Activated CD4-positive, alpha-beta T cell treated with anti-CD3 and anti-CD28 coated beads for 36 hours (primary cell): ENCODE data around the gene TEX264. TPM values are rescaled to one million over a fixed set of nuclear protein-coding genes. Genes with fewer than 3 reads are reported as not detected.

Experiments used
- ATAC-seq: fragments of 200-7000 bp; cut with Tn5 transposase; one replicate; pipeline ENCODE4 v1.10.0; 2021; ENCODE audit warnings: mild to moderate bottlenecking, moderate library complexity
- CTCF ChIA-PET: fragments of 350-600 bp; sonication (Branson Sonifier 250); formaldehyde crosslinking; loops from one replicate; lab custom pipeline; 2021; ENCODE audit warnings: antibody characterized with exemption; lab: Charles Lee
- POLR2A ChIA-PET: fragments of 350-600 bp; sonication (Branson Sonifier 250); formaldehyde crosslinking; loops from one replicate; lab custom pipeline; 2021; ENCODE audit warnings: antibody characterized with exemption, inconsistent platforms; lab: Charles Lee
- DNase-seq: peaks from one replicate; pipeline ENCODE4 v3.0.0-alpha.2; 2020
- H3K27ac Mint-ChIP-seq: one replicate; pipeline ENCODE4 v1.8.0; 2021; ENCODE audit warnings: mixed read lengths
- H3K27me3 Mint-ChIP-seq: one replicate; pipeline ENCODE4 v1.8.0; 2021; ENCODE audit warnings: mixed read lengths
- H3K36me3 Mint-ChIP-seq: one replicate; pipeline ENCODE4 v1.8.0; 2021; ENCODE audit warnings: low read depth, mixed read lengths
- H3K4me1 Mint-ChIP-seq: one replicate; pipeline ENCODE4 v1.8.0; 2021; ENCODE audit warnings: mixed read lengths
- H3K4me3 Mint-ChIP-seq: one replicate; pipeline ENCODE4 v1.8.0; 2021; ENCODE audit warnings: mild to moderate bottlenecking, moderate library complexity, mixed read lengths
- H3K9me3 Mint-ChIP-seq: one replicate; pipeline ENCODE4 v1.8.0; 2021; ENCODE audit warnings: low read depth, mixed read lengths
- intact Hi-C, 2 experiments: fragments of 100-400 bp; cut with DNase I in 1 of 2; cut with micrococcal nuclease in 1 of 2; formaldehyde crosslinking; loops; one replicate each; pipeline versions ENCODE4 v1.14.2 to v1.15.1; 2022 to 2024; cut with DNase I, micrococcal nuclease
- total RNA-seq, 2 experiments: library from RNA; stranded (reverse); gene quantifications; one replicate each; pipeline ENCODE4 v1.2.3, GENCODE V29; 2021

Gene TEX264
- total RNA-seq, 2 experiments from 2014 or later: 35.3 to 37.4 TPM

DNA sequence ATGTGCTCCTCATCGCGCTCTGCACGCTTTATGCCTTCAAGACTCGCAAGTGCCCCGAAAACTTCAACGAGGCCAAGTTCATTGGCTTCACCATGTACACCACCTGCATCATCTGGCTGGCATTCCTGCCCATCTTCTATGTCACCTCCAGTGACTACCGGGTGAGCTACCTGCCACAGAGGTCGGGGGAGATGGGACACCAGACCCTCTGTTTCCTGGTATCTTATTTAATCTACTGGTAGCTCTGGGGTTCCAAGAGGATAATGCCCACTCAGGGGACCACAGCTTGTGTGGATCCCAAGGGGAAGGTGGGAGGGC, 44.9 kb downstream of the TEX264 start:
- Mint-ChIP-seq H3K27ac (no peak overlapping the region), H3K27me3 (no peaks in the 10 kb centered on the region), H3K36me3 (no peaks in the 10 kb centered on the region), H3K4me1 (peaks cover 8% of the 10 kb centered on the region), H3K9me3 (no peaks in the 10 kb centered on the region), H3K4me3 (no peak overlapping the region)
- ChIA-PET CTCF (interaction anchor here (0.7 to 1.2 kb wide), 3 partner anchors 54 to 266 kb away, joined by 3 to 9 read pairs (median 4); no protein-coding TSS in a partner anchor), POLR2A (no interaction called here)
- ATAC-seq (no peak), DNase-seq (no peak)
- intact Hi-C loops: no loop called here

DNA sequence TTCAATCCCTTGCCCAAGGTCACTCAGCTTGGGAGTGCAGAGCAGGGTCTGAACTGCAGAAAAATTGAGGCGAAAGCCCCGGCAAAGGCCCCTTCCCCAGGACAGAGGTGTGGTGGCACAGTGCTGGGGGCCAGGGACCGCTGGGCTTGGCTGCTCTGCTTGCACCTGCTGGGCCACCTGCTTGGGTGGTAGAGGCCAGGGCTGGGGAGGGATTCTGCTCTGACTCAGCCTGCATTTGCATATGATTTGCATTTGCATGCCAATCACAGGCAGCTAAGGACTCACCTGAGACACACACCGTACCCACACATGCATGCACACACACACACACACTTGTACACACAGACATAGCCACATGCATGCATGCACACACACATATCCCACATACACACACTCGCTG, 45.8 kb downstream of the TEX264 start:
- POLR2A ChIA-PET: no interaction called here
- intact Hi-C loops: no loop called here
- H3K36me3 Mint-ChIP-seq: no peaks in the 10 kb centered on the region
- no peak overlapping the region for H3K4me3 Mint-ChIP-seq
- H3K27ac Mint-ChIP-seq: no peak overlapping the region
- no peaks in the 10 kb centered on the region for H3K27me3 Mint-ChIP-seq
- CTCF ChIA-PET: interaction anchor here (1.1 to 1.2 kb wide), 2 partner anchors 55 to 83 kb away, joined by 4 to 9 read pairs; no protein-coding TSS in a partner anchor
- H3K9me3 Mint-ChIP-seq: no peaks in the 10 kb centered on the region
- no peak for ATAC-seq
- DNase-seq: no peak
- peaks cover 15% of the 10 kb centered on the region for H3K4me1 Mint-ChIP-seq

- no peak for ATAC-seq
- POLR2A ChIA-PET: interaction anchor here (0.5 kb wide), 1 partner anchor 217 kb away, joined by 3 read pairs; no protein-coding TSS in a partner anchor
- Mint-ChIP-seq H3K4me1 (peaks cover 15% of the 10 kb centered on the region), H3K27me3 (no peaks in the 10 kb centered on the region), H3K9me3 (no peaks in the 10 kb centered on the region), H3K36me3 (no peaks in the 10 kb centered on the region), H3K4me3 (no peak overlapping the region), H3K27ac (no peak overlapping the region)
- intact Hi-C loops: no loop called here
- CTCF ChIA-PET: interaction anchor here (0.6 to 1.0 kb wide), 4 partner anchors 14 to 111 kb away, joined by 3 read pairs; no protein-coding TSS in a partner anchor
- DNase-seq: no peak
These were observed 46.4 kb downstream of the TEX264 start for GRCh38 chr3:51717446-51717845.

- intact Hi-C loops: loop anchor here in 1 of 2 experiments (2.0 kb wide), 1 partner anchor 83 kb away; no protein-coding TSS in a partner anchor
- POLR2A ChIA-PET: interaction anchor here (0.5 kb wide), 1 partner anchor 218 kb away, joined by 3 read pairs; no protein-coding TSS in a partner anchor
- H3K36me3 Mint-ChIP-seq: no peaks in the 10 kb centered on the region
- ATAC-seq: no peak
- no peak overlapping the region for H3K4me3 Mint-ChIP-seq
- no peak for DNase-seq
- CTCF ChIA-PET: interaction anchor here (0.6 to 3.3 kb wide), 4 partner anchors 49 to 111 kb away, joined by 3 to 25 read pairs (median 3); no protein-coding TSS in a partner anchor
- no peak overlapping the region for H3K27ac Mint-ChIP-seq
- H3K9me3 Mint-ChIP-seq: no peaks in the 10 kb centered on the region
- no peaks in the 10 kb centered on the region for H3K27me3 Mint-ChIP-seq
- H3K4me1 Mint-ChIP-seq: peaks cover 15% of the 10 kb centered on the region
These were observed 46.9 kb downstream of the TEX264 start for GRCh38 chr3:51717947-51718346.

- H3K36me3 Mint-ChIP-seq: no peaks in the 10 kb centered on the region
- ATAC-seq (peak; percentile 91), DNase-seq (peak; percentile 87)
- no peak overlapping the region for H3K4me3 Mint-ChIP-seq
- H3K27me3 Mint-ChIP-seq: no peaks in the 10 kb centered on the region
- no peaks in the 10 kb centered on the region for H3K9me3 Mint-ChIP-seq
- no peak overlapping the region for H3K27ac Mint-ChIP-seq
- intact Hi-C loops: loop anchor here (1.0 to 2.0 kb wide), 2 partner anchors 82 kb away; no protein-coding TSS in a partner anchor
- ChIA-PET CTCF (interaction anchor here (0.6 to 3.3 kb wide), 18 partner anchors 8 to 1864 kb away, joined by 3 to 25 read pairs (median 3); no protein-coding TSS in a partner anchor), POLR2A (no interaction called here)
- peaks cover 15% of the 10 kb centered on the region for H3K4me1 Mint-ChIP-seq
These were observed 47.7 kb downstream of the TEX264 start for GRCh38 chr3:51718547-51719409.

GRCh38 chr3:51719410-51720025, 48.5 kb downstream of the TEX264 start:
- Mint-ChIP-seq H3K4me1 (peaks cover 15% of the 10 kb centered on the region), H3K27me3 (no peaks in the 10 kb centered on the region), H3K9me3 (no peaks in the 10 kb centered on the region), H3K36me3 (no peaks in the 10 kb centered on the region), H3K27ac (no peak overlapping the region), H3K4me3 (no peak overlapping the region)
- ATAC-seq: no peak
- POLR2A ChIA-PET: no interaction called here
- CTCF ChIA-PET: interaction anchor here (0.7 to 3.3 kb wide), 13 partner anchors 8 to 279 kb away, joined by 3 to 25 read pairs (median 3); no protein-coding TSS in a partner anchor
- intact Hi-C loops: loop anchor here (1.0 to 2.0 kb wide), 2 partner anchors 81 kb away; no protein-coding TSS in a partner anchor
- no peak for DNase-seq

DNA sequence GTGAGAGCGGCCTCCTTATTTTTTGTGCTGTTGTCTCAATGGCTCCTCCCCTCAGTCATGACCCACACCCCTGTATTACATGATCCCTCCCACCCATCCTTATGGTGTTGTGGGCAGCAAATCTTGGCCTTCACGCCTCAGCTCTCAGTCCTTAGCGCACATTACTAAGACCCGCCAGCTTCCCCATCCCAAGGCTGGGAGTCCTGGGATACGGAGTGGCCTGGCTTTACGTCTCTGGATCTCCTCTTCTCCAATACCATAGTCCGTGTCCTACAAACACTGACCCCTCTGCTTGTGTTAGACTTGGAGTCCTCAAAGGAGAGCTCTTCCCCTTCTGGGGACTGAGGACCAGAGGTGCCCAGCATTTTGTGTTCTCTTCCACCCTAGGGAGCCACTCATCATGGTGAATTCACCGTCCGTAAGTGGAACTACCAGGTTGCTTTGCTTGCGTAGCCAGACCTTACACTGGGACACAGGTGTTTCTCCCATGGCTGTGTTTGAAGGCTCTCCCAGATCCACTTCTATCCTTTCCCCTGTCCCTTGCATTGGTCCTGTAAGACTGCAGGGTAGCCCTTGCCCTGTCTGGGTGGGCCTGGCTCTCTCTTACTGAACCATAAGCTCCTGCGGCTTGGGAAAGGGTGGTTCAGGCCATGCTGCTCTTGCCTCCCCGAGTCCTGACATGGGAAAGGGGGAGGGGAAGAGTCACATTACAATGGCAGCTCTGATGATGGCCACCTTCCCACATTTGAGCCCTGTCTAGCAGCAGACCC, 49.4 kb downstream of the TEX264 start:
- Mint-ChIP-seq H3K9me3 (no peaks in the 10 kb centered on the region), H3K36me3 (no peaks in the 10 kb centered on the region), H3K27ac (no peak overlapping the region), H3K27me3 (no peaks in the 10 kb centered on the region), H3K4me1 (peaks cover 15% of the 10 kb centered on the region), H3K4me3 (no peak overlapping the region)
- intact Hi-C loops: no loop called here
- POLR2A ChIA-PET: no interaction called here
- CTCF ChIA-PET: interaction anchor here (0.6 to 3.3 kb wide), 4 partner anchors 78 to 280 kb away, joined by 3 to 25 read pairs (median 5); no protein-coding TSS in a partner anchor
- DNase-seq: no peak
- no peak for ATAC-seq

DNA sequence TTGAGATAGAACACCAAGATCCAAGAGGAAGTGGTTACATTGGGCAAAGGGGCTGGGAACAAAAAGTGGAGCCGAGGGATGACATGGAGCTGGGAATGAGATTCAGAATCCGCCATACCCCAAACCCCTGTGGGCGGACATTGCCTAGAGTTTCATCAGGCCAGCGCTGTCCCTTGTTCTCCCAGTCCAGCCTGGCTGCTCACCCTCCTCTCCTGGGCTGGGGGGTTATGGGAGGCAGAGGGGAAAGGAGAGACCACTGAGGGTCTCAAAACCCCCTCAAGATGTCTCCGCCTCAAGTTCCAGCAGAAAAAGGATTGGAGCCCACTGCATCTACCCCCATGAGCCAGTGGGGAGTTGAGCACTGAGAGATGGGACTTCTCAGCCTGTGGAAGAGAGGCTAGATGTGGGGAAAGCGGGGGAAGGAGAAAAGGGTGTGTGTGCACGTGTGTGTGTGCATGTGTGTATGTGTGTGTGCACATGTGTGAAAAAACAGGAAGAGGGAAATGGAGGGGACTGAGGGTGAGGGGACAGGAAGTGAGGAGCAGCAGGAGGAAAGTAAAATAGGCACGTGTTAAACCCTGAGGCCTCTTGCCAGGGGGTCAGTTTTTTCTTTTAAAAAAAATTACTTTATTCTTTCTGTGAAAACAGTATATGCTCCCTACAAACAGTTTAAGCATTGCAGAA, 50.2 kb downstream of the TEX264 start:
- intact Hi-C loops: no loop called here
- no peak overlapping the region for H3K27ac Mint-ChIP-seq
- no peaks in the 10 kb centered on the region for H3K27me3 Mint-ChIP-seq
- ChIA-PET POLR2A (no interaction called here), CTCF (interaction anchor here (0.6 to 3.3 kb wide), 2 partner anchors 78 to 217 kb away, joined by 3 to 25 read pairs; no protein-coding TSS in a partner anchor)
- ATAC-seq: no peak
- no peaks in the 10 kb centered on the region for H3K36me3 Mint-ChIP-seq
- no peak for DNase-seq
- no peaks in the 10 kb centered on the region for H3K9me3 Mint-ChIP-seq
- H3K4me1 Mint-ChIP-seq: peaks cover 15% of the 10 kb centered on the region
- no peak overlapping the region for H3K4me3 Mint-ChIP-seq

DNA sequence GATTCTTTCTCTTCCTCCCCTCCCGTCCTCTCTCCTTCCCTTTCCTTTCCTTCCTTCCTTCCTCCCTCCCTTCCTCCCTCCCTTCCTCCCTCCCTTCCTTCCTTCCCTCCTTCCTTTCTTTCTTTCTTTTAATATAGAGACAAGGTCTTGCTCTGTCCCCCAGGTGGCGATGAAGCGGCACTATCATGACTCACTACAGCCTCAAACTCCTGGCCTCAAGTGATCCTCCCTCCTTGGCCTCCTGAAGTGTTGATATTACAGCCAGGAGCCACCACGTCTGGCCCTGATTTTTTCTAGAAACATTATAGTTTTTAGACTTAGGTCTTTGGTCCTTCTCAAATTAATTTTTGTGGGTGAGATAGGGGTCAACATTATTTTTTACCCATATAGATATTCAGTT, 51.3 kb downstream of the TEX264 start:
- intact Hi-C loops: no loop called here
- Mint-ChIP-seq H3K27ac (no peak overlapping the region), H3K4me3 (no peak overlapping the region), H3K36me3 (no peaks in the 10 kb centered on the region), H3K27me3 (no peaks in the 10 kb centered on the region), H3K4me1 (peaks cover 17% of the 10 kb centered on the region), H3K9me3 (no peaks in the 10 kb centered on the region)
- ChIA-PET CTCF (no interaction called here), POLR2A (no interaction called here)
- peak; percentile 50 for DNase-seq
- peak; percentile 42 for ATAC-seq

DNA sequence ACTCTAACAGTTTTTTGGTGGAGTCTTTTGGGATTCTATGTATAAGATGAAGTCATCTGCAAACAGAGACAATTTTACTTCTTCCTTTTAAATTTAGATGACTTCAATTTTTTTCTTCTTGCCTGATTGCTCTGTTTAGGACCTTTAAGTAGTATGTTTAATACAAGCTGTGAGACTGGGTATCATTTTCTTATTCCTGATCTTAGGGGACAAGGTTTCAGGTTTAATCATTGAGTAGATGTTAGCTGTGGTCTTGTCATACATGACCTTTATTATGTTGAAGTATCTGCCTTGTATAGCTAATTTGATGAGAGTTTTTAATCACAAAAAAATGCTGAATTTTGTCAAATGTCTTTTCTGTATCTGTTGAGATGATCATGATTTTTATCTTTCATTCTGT, 56.4 kb downstream of the TEX264 start:
- intact Hi-C loops: loop anchor here in 1 of 2 experiments (2.0 kb wide), 1 partner anchor 13 kb away; no protein-coding TSS in a partner anchor
- Mint-ChIP-seq H3K27me3 (no peaks in the 10 kb centered on the region), H3K4me1 (peaks cover 25% of the 10 kb centered on the region), H3K9me3 (no peaks in the 10 kb centered on the region), H3K4me3 (no peak overlapping the region), H3K27ac (no peak overlapping the region), H3K36me3 (no peaks in the 10 kb centered on the region)
- POLR2A ChIA-PET: no interaction called here
- peak; percentile 65 for ATAC-seq
- DNase-seq: no peak
- CTCF ChIA-PET: interaction anchor here (1.4 to 1.9 kb wide), 3 partner anchors 8 to 226 kb away, joined by 3 to 7 read pairs (median 6); no protein-coding TSS in a partner anchor
